ENCODE data around the gene APOA1. TPM values are rescaled to one million over a fixed set of nuclear protein-coding genes. Genes with fewer than 3 reads are reported as not detected.

APOA1 gene
- total and polyA plus RNA-seq, 2 of the 4 experiments (the other 2 are of a cell fraction) = 0.18 to 0.89 TPM

DNA sequence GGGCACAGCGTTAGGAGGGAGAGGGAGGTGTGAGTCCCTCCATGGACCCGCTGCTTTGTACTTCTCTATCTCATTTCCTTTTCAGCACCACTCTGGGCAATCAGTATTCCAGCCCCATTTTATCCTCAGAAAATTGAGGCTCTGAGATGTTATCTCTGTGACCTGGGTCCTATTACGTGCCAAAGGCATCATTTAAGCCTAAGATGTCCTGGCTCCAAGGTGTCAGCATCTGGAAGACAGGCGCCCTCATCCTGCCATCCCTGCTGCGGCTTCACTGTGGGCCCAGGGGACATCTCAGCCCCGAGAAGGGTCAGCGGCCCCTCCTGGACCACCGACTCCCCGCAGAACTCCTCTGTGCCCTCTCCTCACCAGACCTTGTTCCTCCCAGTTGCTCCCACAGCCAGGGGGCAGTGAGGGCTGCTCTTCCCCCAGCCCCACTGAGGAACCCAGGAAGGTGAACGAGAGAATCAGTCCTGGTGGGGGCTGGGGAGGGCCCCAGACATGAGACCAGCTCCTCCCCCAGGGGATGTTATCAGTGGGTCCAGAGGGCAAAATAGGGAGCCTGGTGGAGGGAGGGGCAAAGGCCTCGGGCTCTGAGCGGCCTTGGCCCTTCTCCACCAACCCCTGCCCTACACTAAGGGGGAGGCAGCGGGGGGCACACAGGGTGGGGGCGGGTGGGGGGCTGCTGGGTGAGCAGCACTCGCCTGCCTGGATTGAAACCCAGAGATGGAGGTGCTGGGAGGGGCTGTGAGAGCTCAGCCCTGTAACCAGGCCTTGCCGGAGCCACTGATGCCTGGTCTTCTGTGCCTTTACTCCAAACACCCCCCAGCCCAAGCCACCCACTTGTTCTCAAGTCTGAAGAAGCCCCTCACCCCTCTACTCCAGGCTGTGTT lies 8.5 kb downstream of the APOA1 start:
- Histone ChIP-seq H2AK9ac (replicated peaks; ENCODE audit: low read depth, low read length, poor library complexity) (no peak overlapping the region), H3K9me3 (ENCODE audit: control insufficient read depth, insufficient read depth, low read length) (no peaks in the 10 kb centered on the region), H2BK5ac (ENCODE audit: low read depth, low read length, poor library complexity, severe bottlenecking) (no peak overlapping the region), H3K4me1 (ENCODE audit: control insufficient read depth, insufficient read depth, low read length) (peaks cover 4% of the 10 kb centered on the region; the same call in 1 of the 2 replicates), H3K9ac (ENCODE audit: low read depth, low read length) (no peak overlapping the region), H3K23ac (ENCODE audit: low read depth, low read length) (no peak overlapping the region), H2AK5ac (ENCODE audit: low read depth, low read length) (no peak overlapping the region), H3K4me3 (ENCODE audit: insufficient read depth, low read depth, low read length) (no peak overlapping the region), H4K91ac (ENCODE audit: insufficient read depth, low read depth, low read length) (no peak overlapping the region), H3K18ac (ENCODE audit: low read depth, low read length) (no peak overlapping the region), H3K4me2 (ENCODE audit: low read depth, low read length) (no peak overlapping the region), H2AFZ (replicated peaks; ENCODE audit: low read length, poor library complexity) (no peak overlapping the region), H2BK15ac (ENCODE audit: low read depth, low read length) (no peak overlapping the region), H3K9me1 (ENCODE audit: insufficient read depth, low read length) (no peaks in the 10 kb centered on the region), H2BK20ac (ENCODE audit: low read depth, low read length) (no peak overlapping the region), H3K56ac (ENCODE audit: extremely low read depth, insufficient read depth, low read length) (no peak overlapping the region), H3K14ac (replicated peaks; ENCODE audit: low read depth, low read length) (no peak overlapping the region), H4K8ac (ENCODE audit: low read depth in 2 of 2, low read length in 2 of 2) (no peak overlapping the region), H3K79me1 (ENCODE audit: low read depth in 1 of 2, low read length in 2 of 2) (no peaks in the 10 kb centered on the region), H3K4ac (ENCODE audit: low read depth, low read length) (no peak overlapping the region), H3K27me3 (ENCODE audit: control insufficient read depth, insufficient read depth, low read length) (peaks cover 8% of the 10 kb centered on the region; the same call in 1 of the 2 replicates), H2BK120ac (ENCODE audit: low read depth, low read length) (no peak overlapping the region), H4K5ac (ENCODE audit: low read depth, low read length) (no peak overlapping the region), H4K20me1 (ENCODE audit: insufficient read depth, low read length) (no peaks in the 10 kb centered on the region), H3K27ac (ENCODE audit: insufficient read depth, low read length) (no peak overlapping the region), H3K36me3 (ENCODE audit: control insufficient read depth, insufficient read depth, low read length) (no peaks in the 10 kb centered on the region)
- ChIA-PET POLR2A (ENCODE audit: unreplicated experiment) (no interaction called here), CTCF (no interaction called here)
- in situ Hi-C loops (cut with MboI; ENCODE audit: low sequenced_read_pairs) = no loop called here
- no TSS peak for BruUV-seq (replicated peaks)
- 94% methylated on average over 2 of the region's 16 CpGs; no CpG with 5 or more reads in 1 of the 2 experiments for WGBS, 2 experiments (ENCODE audit: extremely low coverage in 2 of 2, insufficient read length in 1 of 2)
- dilution Hi-C loops (cut with HindIII; ENCODE audit: low sequenced_read_pairs, unreplicated experiment) = no loop called here
- intact Hi-C loops (cut with micrococcal nuclease) = no loop called here
- DNase-seq (no peak), ATAC-seq (ENCODE audit: low read depth) (peak; percentile 37)
- no peak for TF ChIP-seq POLR2A (IDR thresholded peaks at IDR 0.05; ENCODE audit: low read depth, low read length)
- TF ChIP-seq, protein P1, sequence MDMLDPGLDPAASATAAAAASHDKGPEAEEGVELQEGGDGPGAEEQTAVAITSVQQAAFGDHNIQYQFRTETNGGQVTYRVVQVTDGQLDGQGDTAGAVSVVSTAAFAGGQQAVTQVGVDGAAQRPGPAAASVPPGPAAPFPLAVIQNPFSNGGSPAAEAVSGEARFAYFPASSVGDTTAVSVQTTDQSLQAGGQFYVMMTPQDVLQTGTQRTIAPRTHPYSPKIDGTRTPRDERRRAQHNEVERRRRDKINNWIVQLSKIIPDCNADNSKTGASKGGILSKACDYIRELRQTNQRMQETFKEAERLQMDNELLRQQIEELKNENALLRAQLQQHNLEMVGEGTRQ (IDR thresholded peaks at IDR 0.05; ENCODE audit: low read depth, low read length) = no peak
- no peak for TF ChIP-seq MAZ (IDR thresholded peaks at IDR 0.05; ENCODE audit: borderline replicate concordance, low read depth, low read length)
- TF ChIP-seq, protein P2, sequence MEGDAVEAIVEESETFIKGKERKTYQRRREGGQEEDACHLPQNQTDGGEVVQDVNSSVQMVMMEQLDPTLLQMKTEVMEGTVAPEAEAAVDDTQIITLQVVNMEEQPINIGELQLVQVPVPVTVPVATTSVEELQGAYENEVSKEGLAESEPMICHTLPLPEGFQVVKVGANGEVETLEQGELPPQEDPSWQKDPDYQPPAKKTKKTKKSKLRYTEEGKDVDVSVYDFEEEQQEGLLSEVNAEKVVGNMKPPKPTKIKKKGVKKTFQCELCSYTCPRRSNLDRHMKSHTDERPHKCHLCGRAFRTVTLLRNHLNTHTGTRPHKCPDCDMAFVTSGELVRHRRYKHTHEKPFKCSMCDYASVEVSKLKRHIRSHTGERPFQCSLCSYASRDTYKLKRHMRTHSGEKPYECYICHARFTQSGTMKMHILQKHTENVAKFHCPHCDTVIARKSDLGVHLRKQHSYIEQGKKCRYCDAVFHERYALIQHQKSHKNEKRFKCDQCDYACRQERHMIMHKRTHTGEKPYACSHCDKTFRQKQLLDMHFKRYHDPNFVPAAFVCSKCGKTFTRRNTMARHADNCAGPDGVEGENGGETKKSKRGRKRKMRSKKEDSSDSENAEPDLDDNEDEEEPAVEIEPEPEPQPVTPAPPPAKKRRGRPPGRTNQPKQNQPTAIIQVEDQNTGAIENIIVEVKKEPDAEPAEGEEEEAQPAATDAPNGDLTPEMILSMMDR (conservative IDR thresholded peaks at IDR 0.05; ENCODE audit: low read depth, low read length) = no peak
- no peak for TF ChIP-seq RCOR1 (IDR thresholded peaks at IDR 0.05; ENCODE audit: insufficient replicate concordance, low read length)
- no peak for TF ChIP-seq BHLHE40 (IDR thresholded peaks at IDR 0.05; ENCODE audit: low read depth, low read length)
- TF ChIP-seq, protein P3, sequence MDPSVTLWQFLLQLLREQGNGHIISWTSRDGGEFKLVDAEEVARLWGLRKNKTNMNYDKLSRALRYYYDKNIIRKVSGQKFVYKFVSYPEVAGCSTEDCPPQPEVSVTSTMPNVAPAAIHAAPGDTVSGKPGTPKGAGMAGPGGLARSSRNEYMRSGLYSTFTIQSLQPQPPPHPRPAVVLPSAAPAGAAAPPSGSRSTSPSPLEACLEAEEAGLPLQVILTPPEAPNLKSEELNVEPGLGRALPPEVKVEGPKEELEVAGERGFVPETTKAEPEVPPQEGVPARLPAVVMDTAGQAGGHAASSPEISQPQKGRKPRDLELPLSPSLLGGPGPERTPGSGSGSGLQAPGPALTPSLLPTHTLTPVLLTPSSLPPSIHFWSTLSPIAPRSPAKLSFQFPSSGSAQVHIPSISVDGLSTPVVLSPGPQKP (IDR thresholded peaks at IDR 0.05; ENCODE audit: borderline replicate concordance, low read depth, low read length) = no peak
- TF ChIP-seq RFX5 (IDR thresholded peaks at IDR 0.05; ENCODE audit: low read depth, low read length) = no peak
- TF ChIP-seq SMC3 (IDR thresholded peaks at IDR 0.05; ENCODE audit: low read depth, low read length) = no peak
- TF ChIP-seq MAFK (IDR thresholded peaks at IDR 0.05; ENCODE audit: low read depth, low read length) = no peak
- no peak for TF ChIP-seq CHD1 (IDR thresholded peaks at IDR 0.05; ENCODE audit: low read depth, low read length)
- TF ChIP-seq FOS (IDR thresholded peaks at IDR 0.05; ENCODE audit: low read depth, low read length) = no peak

Data from IMR-90 (cell line).